H9 (cell line): ENCODE data around the gene IL1RL1. TPM values are rescaled to one million over a fixed set of nuclear protein-coding genes. Genes with fewer than 3 reads are reported as not detected.

Source experiments
- DNase-seq: peaks from one replicate; pipeline ENCODE4 v3.0.0-alpha.2; 2017
- H2AFZ ChIP-seq: one replicate; pipeline ENCODE4 v1.6.1; 2013; ENCODE audit warnings: mild to moderate bottlenecking, low read length, control low read depth, moderate library complexity
- H2AK5ac ChIP-seq: 2 replicates; pipeline ENCODE4 v1.6.1; 2013; ENCODE audit warnings: low read length, control low read depth, mixed read lengths; ENCODE audit not compliant: insufficient read length
- H2BK120ac ChIP-seq: one replicate; pipeline ENCODE4 v1.6.1; 2013; ENCODE audit warnings: low read depth, mild to moderate bottlenecking, low read length, control low read depth, inconsistent platforms; ENCODE audit not compliant: poor library complexity, severe bottlenecking
- H2BK12ac ChIP-seq: 2 replicates; pipeline ENCODE4 v1.6.1; 2013; ENCODE audit warnings: low read length, control low read depth, mixed read lengths, low read depth; ENCODE audit not compliant: insufficient read length
- H2BK15ac ChIP-seq: 2 replicates; pipeline ENCODE4 v1.6.1; 2013; ENCODE audit warnings: low read depth, low read length, control low read depth
- H2BK20ac ChIP-seq: one replicate; pipeline ENCODE4 v1.6.1; 2013; ENCODE audit warnings: low read depth, mild to moderate bottlenecking, low read length, control low read depth, inconsistent platforms; ENCODE audit not compliant: poor library complexity, severe bottlenecking
- H2BK5ac ChIP-seq: 2 replicates; pipeline ENCODE4 v1.6.1; 2013; ENCODE audit warnings: low read length, control low read depth, mixed read lengths; ENCODE audit not compliant: insufficient read length
- H3K14ac ChIP-seq: 2 replicates; pipeline ENCODE4 v1.6.1; 2013; ENCODE audit warnings: low read length, control low read depth; ENCODE audit not compliant: insufficient read depth
- H3K18ac ChIP-seq: 2 replicates; pipeline ENCODE4 v1.6.1; 2013; ENCODE audit warnings: low read depth, mild to moderate bottlenecking, mixed read lengths, low read length, control low read depth; ENCODE audit not compliant: insufficient read length
- H3K23ac ChIP-seq: 2 replicates; pipeline ENCODE4 v1.6.1; 2013; ENCODE audit warnings: low read length, control low read depth, mixed read lengths, low read depth; ENCODE audit not compliant: insufficient read length
- H3K23me2 ChIP-seq: 2 replicates; pipeline ENCODE4 v1.6.1; 2013; ENCODE audit warnings: low read depth, mild to moderate bottlenecking, mixed read lengths, low read length, control low read depth; ENCODE audit not compliant: insufficient read length, poor library complexity, severe bottlenecking
- H3K27ac ChIP-seq: 2 replicates; pipeline ENCODE4 v1.5.1; 2013; ENCODE audit warnings: low read length, control low read depth, mixed read lengths, low read depth; ENCODE audit not compliant: insufficient read length
- H3K27me3 ChIP-seq: 2 replicates; pipeline ENCODE4 v1.6.1; 2013; ENCODE audit warnings: low read length, control low read depth, inconsistent platforms; ENCODE audit not compliant: insufficient read depth
- H3K4ac ChIP-seq: 2 replicates; pipeline ENCODE4 v1.6.1; 2013; ENCODE audit warnings: low read depth, mild to moderate bottlenecking, control low read depth, inconsistent platforms, low read length, moderate library complexity
- H3K4me1 ChIP-seq: 2 replicates; pipeline ENCODE4 v1.6.1; 2013; ENCODE audit warnings: low read length, control low read depth, inconsistent platforms; ENCODE audit not compliant: insufficient read depth
- H3K4me2 ChIP-seq: 2 replicates; pipeline ENCODE4 v1.6.1; 2013; ENCODE audit warnings: low read length, control low read depth, mixed read lengths; ENCODE audit not compliant: insufficient read length, insufficient read depth
- H3K56ac ChIP-seq: 2 replicates; pipeline ENCODE4 v1.6.1; 2013; ENCODE audit warnings: low read depth, mild to moderate bottlenecking, mixed read lengths, low read length, control low read depth; ENCODE audit not compliant: insufficient read length
- H3K79me1 ChIP-seq: 2 replicates; pipeline ENCODE4 v1.6.1; 2013; ENCODE audit warnings: low read depth, mild to moderate bottlenecking, moderate library complexity, low read length, control low read depth, inconsistent platforms; ENCODE audit not compliant: insufficient read depth, poor library complexity, severe bottlenecking
- H3K79me2 ChIP-seq: 2 replicates; pipeline ENCODE4 v1.6.1; 2013; ENCODE audit warnings: low read length, control low read depth, inconsistent platforms; ENCODE audit not compliant: insufficient read depth
- H3K9ac ChIP-seq: 2 replicates; pipeline ENCODE4 v1.6.1; 2013; ENCODE audit warnings: low read length, control low read depth, mixed read lengths; ENCODE audit not compliant: insufficient read length; ENCODE audit errors: extremely low read depth
- H3K9me3 ChIP-seq: one replicate; pipeline ENCODE4 v1.6.1; 2013; ENCODE audit warnings: low read depth, low read length, inconsistent platforms; ENCODE audit not compliant: control insufficient read depth
- H3T11ph ChIP-seq: one replicate; pipeline ENCODE4 v1.6.1; 2013; ENCODE audit warnings: mild to moderate bottlenecking, low read length, control low read depth, inconsistent platforms
- H4K20me1 ChIP-seq: one replicate; pipeline ENCODE4 v1.6.1; 2013; ENCODE audit not compliant: control insufficient read depth, insufficient read length, insufficient read depth
- H4K5ac ChIP-seq: 2 replicates; pipeline ENCODE4 v1.6.1; 2013; ENCODE audit warnings: low read depth, mild to moderate bottlenecking, mixed read lengths, low read length, control low read depth; ENCODE audit not compliant: insufficient read length
- H4K8ac ChIP-seq: replicated peaks from 2 replicates; pipeline ENCODE4 v1.6.1; 2013; ENCODE audit warnings: low read length, control low read depth, mixed read lengths, low read depth; ENCODE audit not compliant: insufficient read length
- H4K91ac ChIP-seq: 2 replicates; pipeline ENCODE4 v1.6.1; 2013; ENCODE audit warnings: low read depth, mild to moderate bottlenecking, moderate library complexity, mixed read lengths, low read length, control low read depth; ENCODE audit not compliant: insufficient read length
- H3K27ac Mint-ChIP-seq, 3 experiments: 2 replicates in 2 of 3; 3 replicates in 1 of 3; pipeline ENCODE4 v1.8.0; 2020 to 2021; ENCODE audit warnings: mixed read lengths in 3 of 3, mild to moderate bottlenecking in 1 of 3, moderate library complexity in 1 of 3
- H3K27me3 Mint-ChIP-seq: 2 replicates; pipeline ENCODE4 v1.8.0; 2021; ENCODE audit warnings: low read depth, mild to moderate bottlenecking, moderate library complexity, mixed read lengths
- H3K36me3 Mint-ChIP-seq, 3 experiments: 2 replicates in 2 of 3; 3 replicates in 1 of 3; pipeline ENCODE4 v1.8.0; 2020 to 2021; ENCODE audit warnings: low read depth in 3 of 3, mixed read lengths in 3 of 3; ENCODE audit not compliant: insufficient read depth in 1 of 3
- H3K4me1 Mint-ChIP-seq, 2 experiments: 2 replicates each; pipeline ENCODE4 v1.8.0; 2020; ENCODE audit warnings: mixed read lengths in 2 of 2
- H3K4me3 Mint-ChIP-seq, 2 experiments: 2 replicates in 1 of 2; 3 replicates in 1 of 2; pipeline ENCODE4 v1.8.0; 2020 to 2021; ENCODE audit warnings: mild to moderate bottlenecking in 2 of 2, mixed read lengths in 2 of 2, moderate library complexity in 1 of 2
- H3K9me3 Mint-ChIP-seq, 2 experiments: 2 replicates in 1 of 2; 3 replicates in 1 of 2; pipeline ENCODE4 v1.8.0; 2020; ENCODE audit warnings: mild to moderate bottlenecking in 2 of 2, mixed read lengths in 2 of 2, moderate library complexity in 1 of 2
- CTCF ChIP-seq: fragments of 200-600 bp; sonication (generic); conservative IDR thresholded peaks from 3 replicates; pipeline ENCODE4 v1.8.0; 2021; ENCODE audit warnings: antibody characterized with exemption, mild to moderate bottlenecking
- WGBS: extraction: QIAGEN DNeasy Blood & Tissue Kit; methylation state at CpG from one replicate; pipeline ENCODE4 v1.1.7; 2013; ENCODE audit warnings: missing lambda C conversion rate, low lambda C conversion rate, mixed read lengths; ENCODE audit not compliant: insufficient read length; ENCODE audit errors: extremely low coverage; 5-methylcytosine and 5-hydroxymethylcytosine counted together
- total RNA-seq: library from RNA; stranded (reverse); gene quantifications from 2 replicates; pipeline ENCODE4 v1.2.1, GENCODE V29; 2021

The IL1RL1 gene
- total RNA-seq, 1 experiment from 2014 or later, result not detected

DNA sequence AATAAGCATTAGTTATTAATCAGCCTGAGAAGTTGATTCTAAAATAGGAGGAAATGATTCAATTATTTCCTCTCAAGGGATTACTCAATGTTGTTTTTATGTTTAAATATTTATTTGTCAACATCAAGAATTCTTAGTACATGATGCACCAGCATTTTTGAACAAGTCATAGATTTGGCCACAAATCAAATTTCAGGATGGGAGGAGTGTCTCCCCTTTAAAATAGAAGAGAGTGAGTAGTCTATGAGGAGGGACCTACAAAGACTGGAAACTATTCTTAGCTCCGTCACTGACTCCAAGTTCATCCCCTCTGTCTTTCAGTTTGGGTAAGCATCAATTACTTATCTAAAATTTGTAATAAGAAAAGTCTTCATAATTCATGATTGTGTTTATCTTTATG, 25.6 kb downstream of the IL1RL1 start:
- H3K4me2 ChIP-seq, result no peak overlapping the region
- H3K4me1 Mint-ChIP-seq, result no peaks in the 10 kb centered on the region
- no peaks in the 10 kb centered on the region for H3K4me1 ChIP-seq
- DNase-seq, result no peak
- H3K9me3 Mint-ChIP-seq, result peaks cover 0 to 2% of the 10 kb centered on the region in 2 experiments; a peak in 3 of 5 replicates
- no peak overlapping the region for H4K5ac ChIP-seq
- H3K27ac Mint-ChIP-seq, result no peak overlapping the region
- no peak overlapping the region for H3K4ac ChIP-seq
- no peaks in the 10 kb centered on the region for H3K36me3 Mint-ChIP-seq
- H2BK120ac ChIP-seq, result no peak overlapping the region
- H2BK20ac ChIP-seq, result no peak overlapping the region
- H3K23me2 ChIP-seq, result no peaks in the 10 kb centered on the region
- no peaks in the 10 kb centered on the region for H3K79me2 ChIP-seq
- H4K91ac ChIP-seq, result no peak overlapping the region
- no peaks in the 10 kb centered on the region for H3K79me1 ChIP-seq
- no CpG with 5 or more reads among the region's 1 CpG for WGBS
- H3T11ph ChIP-seq, result no peak overlapping the region
- H3K9me3 ChIP-seq, result no peaks in the 10 kb centered on the region
- H2AK5ac ChIP-seq, result no peak overlapping the region
- H2BK12ac ChIP-seq, result no peak overlapping the region
- H2BK5ac ChIP-seq, result no peak overlapping the region
- no peak overlapping the region for H2BK15ac ChIP-seq
- H3K27ac ChIP-seq, result no peak overlapping the region
- no peak for TF ChIP-seq CTCF
- H3K18ac ChIP-seq, result no peak overlapping the region
- H3K9ac ChIP-seq, result no peak overlapping the region
- H3K27me3 ChIP-seq, result no peaks in the 10 kb centered on the region
- no peaks in the 10 kb centered on the region for H3K27me3 Mint-ChIP-seq
- no peak overlapping the region for H3K23ac ChIP-seq
- no peaks in the 10 kb centered on the region for H4K20me1 ChIP-seq
- H3K4me3 Mint-ChIP-seq, result no peak overlapping the region
- H3K14ac ChIP-seq, result no peak overlapping the region
- no peak overlapping the region for H2AFZ ChIP-seq
- H3K56ac ChIP-seq, result no peak overlapping the region
- H4K8ac ChIP-seq, result no peak overlapping the region
